Rectal smooth muscle tissue (tissue), 1 donor: ENCODE measurements around the gene STX4.

Experiments
- H3K27ac ChIP-seq: one replicate; pipeline ENCODE4 v1.7.0; 2013; ENCODE audit warnings: low read depth, low read length, inconsistent platforms
- H3K27me3 ChIP-seq: one replicate; pipeline ENCODE4 v1.7.0; 2013; ENCODE audit warnings: low read length; ENCODE audit not compliant: control insufficient read depth, insufficient read depth
- H3K36me3 ChIP-seq: one replicate; pipeline ENCODE4 v1.7.0; 2013; ENCODE audit warnings: low read length; ENCODE audit not compliant: control insufficient read depth, insufficient read depth
- H3K4me1 ChIP-seq: one replicate; pipeline ENCODE4 v1.7.0; 2013; ENCODE audit warnings: low read length; ENCODE audit not compliant: control insufficient read depth, insufficient read depth
- H3K4me3 ChIP-seq: one replicate; pipeline ENCODE4 v1.7.0; 2013; ENCODE audit warnings: low read length
- H3K9ac ChIP-seq: one replicate; pipeline ENCODE4 v1.7.0; 2013; ENCODE audit warnings: low read length

STX4 gene

DNA sequence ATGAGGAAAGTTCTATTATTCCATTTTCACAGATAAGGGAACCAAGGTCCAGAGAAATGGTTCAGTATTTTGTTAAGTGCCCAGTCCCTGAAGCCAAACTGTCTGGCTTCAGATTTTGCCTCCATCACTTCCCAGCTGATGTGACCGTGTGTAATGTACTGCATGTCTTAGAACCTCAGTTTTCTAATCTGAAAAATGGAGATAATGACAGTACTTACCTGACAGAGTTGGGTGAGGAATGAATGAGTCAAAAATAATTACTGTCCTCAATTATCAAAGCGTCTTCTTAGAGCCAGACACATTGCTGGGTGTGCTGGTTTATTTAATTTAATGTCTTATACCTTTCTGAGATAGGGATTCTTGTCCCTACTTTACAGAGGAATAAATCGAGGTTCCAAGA, 34.0 kb downstream of the STX4 start:
- Histone ChIP-seq H3K27me3 (no peaks in the 10 kb centered on the region), H3K36me3 (peaks cover 2% of the 10 kb centered on the region), H3K27ac (no peak overlapping the region), H3K4me1 (peaks cover 5% of the 10 kb centered on the region), H3K4me3 (no peak overlapping the region), H3K9ac (no peak overlapping the region)

- Histone ChIP-seq H3K27me3 (no peaks in the 10 kb centered on the region), H3K9ac (no peak overlapping the region), H3K4me3 (peak overlapping the region; percentile 86), H3K27ac (no peak overlapping the region), H3K4me1 (peaks cover 10% of the 10 kb centered on the region), H3K36me3 (no peaks in the 10 kb centered on the region)
Observed at GRCh38 chr16:31071861-31072260, 38.5 kb downstream of the STX4 start.

DNA sequence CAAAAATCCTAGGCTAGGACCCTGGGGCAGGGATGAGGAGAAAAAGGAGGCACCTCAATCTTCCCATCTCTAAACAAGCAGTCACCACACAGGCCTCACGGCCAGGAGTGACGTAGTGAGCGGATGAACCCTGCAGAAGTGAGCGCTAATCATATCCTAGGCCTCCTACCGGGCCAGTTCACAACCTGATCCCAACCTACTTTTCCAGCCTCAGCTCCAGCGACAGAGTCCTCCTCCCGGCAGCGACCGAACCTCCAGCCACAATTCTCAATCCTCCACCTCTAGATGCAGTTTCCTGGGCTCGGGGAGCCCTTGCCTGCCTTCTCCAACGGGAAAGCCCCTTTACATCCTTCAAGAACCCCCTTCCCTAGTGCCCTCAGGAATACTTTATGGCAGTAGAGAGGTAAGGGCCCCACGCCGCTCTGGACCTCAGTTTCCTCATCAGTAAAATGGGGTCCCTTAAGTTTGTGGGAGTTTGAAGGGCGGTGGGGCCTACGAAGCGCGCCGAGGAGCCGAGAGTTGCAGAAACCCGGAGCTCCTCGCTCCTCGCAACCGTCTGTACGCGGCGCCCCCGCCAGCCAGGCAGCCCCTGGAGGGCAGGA, 39.3 kb downstream of the STX4 start:
- peak overlapping the region; percentile 86 for H3K4me3 ChIP-seq
- peak overlapping the region; percentile 64 for H3K9ac ChIP-seq
- H3K4me1 ChIP-seq, result peaks cover 10% of the 10 kb centered on the region
- H3K27ac ChIP-seq, result peak overlapping the region; percentile 86
- H3K36me3 ChIP-seq, result peaks cover 7% of the 10 kb centered on the region
- H3K27me3 ChIP-seq, result no peaks in the 10 kb centered on the region

DNA sequence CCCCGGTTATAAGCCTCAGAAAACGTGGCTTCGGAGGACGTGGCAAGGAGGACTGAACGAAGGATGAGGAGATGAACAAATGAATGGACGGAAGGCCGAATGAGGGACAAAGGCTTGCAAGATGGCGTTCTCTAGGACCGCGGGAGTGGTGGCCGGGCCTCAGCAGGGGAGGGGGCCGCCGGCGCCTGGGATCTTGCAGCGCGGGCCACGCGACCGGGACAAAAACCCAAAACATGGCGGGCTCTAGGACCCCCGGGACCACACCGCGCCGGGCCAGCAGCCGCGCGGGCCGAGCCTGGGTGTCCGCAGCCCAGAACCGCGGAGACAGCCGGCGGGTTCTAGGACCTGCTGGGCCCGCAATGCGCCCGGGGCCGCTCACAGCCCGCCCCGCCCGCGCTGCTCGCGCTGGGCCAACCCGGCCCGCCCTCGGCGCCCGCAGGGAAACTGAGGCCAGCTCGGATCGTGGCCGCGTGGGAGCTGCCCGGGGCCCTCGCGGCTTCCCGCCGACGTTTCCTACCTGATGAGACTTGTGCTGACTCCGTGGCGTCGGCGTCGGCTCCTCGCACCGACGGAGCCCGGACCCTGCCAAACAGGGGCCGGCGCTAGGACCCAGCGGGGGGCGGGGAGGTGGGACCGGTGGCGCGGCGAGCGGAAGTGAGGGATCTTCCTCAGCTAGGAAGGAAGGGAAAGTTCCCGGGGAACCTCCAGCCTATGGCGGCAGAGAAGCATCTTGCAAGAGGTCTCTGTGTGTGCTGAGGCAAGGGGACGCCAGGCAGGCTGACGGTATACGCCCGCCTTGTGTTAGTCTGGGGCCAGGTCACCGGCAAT, 40.0 kb downstream of the STX4 start:
- Histone ChIP-seq H3K27ac (peak overlapping the region; percentile 86), H3K4me1 (peaks cover 10% of the 10 kb centered on the region), H3K36me3 (peaks cover 13% of the 10 kb centered on the region), H3K4me3 (peak overlapping the region; percentile 86), H3K9ac (peak overlapping the region; percentile 64), H3K27me3 (no peaks in the 10 kb centered on the region)

DNA sequence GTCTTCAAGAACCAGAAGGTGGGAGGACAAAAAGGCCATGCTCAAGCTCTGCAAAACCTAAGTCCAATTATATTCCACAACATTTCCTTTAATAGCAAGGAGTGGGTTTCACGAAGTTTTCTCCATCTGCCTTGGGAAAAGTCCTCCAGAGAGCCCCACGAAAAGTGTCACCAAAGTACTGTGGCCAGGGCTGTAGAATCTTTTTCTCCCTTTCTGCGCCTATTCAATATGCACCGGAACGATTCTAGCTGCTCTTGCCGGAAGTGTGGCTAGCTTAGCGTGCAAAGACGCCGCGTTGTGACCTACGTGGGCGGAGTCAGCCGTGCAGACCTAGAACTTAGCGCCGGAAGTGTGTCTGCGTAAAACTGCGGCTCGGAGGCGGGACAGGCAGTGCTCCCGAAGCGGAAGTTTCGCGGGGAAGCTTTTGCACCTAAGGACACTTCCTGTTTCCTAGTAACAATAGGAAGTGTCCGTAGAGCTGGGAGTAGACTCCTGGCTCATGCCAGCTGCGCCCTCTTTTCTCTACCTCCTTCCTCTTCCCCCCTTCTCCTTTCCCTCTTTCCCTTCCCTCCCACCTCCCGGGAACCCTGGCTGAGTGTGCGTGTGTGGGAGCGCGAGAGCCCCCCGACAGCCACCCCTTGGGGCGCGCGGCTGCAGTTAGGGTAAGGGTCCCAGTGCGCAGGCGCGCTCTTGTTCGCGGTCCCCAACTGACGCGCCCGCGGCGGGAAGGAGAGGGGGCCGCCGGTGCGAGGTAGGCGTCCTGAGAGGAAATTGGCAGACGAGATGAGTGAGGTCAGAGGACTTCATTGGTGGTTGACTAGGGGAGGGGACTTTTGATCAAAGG, 40.8 kb downstream of the STX4 start, which contains the start of the genes ZNF646 and ZNF668:
Gene ZNF646 (plus strand): TSS at position 453 of the 844 bp plus-strand sequence. CDS start 1,903 bp downstream, outside the sequence.
Gene ZNF668 (minus strand): TSS at position 271 of the 844 bp plus-strand sequence. CDS start 9,781 bp downstream, outside the sequence.
- H3K4me1 ChIP-seq, result peaks cover 10% of the 10 kb centered on the region
- H3K36me3 ChIP-seq, result peaks cover 22% of the 10 kb centered on the region

GRCh38 chr16:31074814-31075183, 41.4 kb downstream of the STX4 start:
- Histone ChIP-seq H3K27me3 (no peaks in the 10 kb centered on the region), H3K4me1 (peaks cover 10% of the 10 kb centered on the region), H3K4me3 (peak overlapping the region; percentile 86), H3K9ac (peak overlapping the region; percentile 88), H3K36me3 (peaks cover 28% of the 10 kb centered on the region), H3K27ac (peak overlapping the region; percentile 86)

More for the DNA sequence above, 40.8 kb downstream of the STX4 start, which contains the start of the genes ZNF646 and ZNF668:
- H3K27me3 ChIP-seq, result no peaks in the 10 kb centered on the region
- peak within 1 kb of the TSS; percentile 86 for H3K27ac ChIP-seq
- peak within 1 kb of the TSS; percentile 88 for H3K9ac ChIP-seq
- peak within 1 kb of the TSS; percentile 86 for H3K4me3 ChIP-seq

DNA sequence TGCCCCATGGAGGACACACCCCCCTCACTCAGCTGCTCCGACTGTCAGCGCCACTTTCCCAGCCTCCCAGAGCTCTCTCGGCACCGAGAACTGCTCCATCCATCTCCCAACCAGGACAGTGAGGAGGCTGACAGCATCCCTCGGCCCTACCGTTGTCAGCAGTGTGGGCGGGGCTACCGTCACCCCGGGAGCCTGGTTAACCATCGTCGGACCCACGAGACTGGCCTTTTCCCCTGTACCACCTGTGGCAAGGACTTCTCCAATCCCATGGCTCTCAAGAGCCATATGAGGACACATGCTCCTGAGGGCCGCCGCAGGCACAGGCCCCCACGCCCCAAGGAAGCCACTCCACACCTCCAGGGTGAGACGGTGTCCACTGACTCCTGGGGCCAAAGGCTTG, 43.0 kb downstream of the STX4 start:
- Histone ChIP-seq H3K9ac (no peak overlapping the region), H3K4me3 (no peak overlapping the region), H3K36me3 (peaks cover 40% of the 10 kb centered on the region), H3K4me1 (peaks cover 10% of the 10 kb centered on the region), H3K27ac (no peak overlapping the region), H3K27me3 (no peaks in the 10 kb centered on the region)

DNA sequence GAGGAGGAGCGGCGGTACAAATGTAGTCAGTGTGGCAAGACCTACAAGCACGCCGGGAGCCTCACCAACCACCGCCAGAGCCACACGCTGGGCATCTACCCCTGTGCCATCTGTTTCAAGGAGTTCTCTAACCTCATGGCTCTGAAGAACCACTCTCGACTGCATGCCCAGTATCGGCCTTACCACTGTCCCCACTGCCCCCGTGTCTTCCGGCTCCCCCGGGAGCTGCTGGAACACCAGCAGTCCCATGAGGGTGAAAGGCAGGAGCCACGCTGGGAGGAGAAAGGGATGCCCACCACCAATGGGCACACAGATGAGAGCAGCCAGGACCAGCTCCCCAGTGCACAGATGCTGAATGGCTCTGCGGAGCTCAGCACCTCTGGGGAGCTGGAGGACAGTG, 43.7 kb downstream of the STX4 start:
- H3K27me3 ChIP-seq, result no peaks in the 10 kb centered on the region
- peaks cover 40% of the 10 kb centered on the region for H3K36me3 ChIP-seq
- peaks cover 10% of the 10 kb centered on the region for H3K4me1 ChIP-seq
- no peak overlapping the region for H3K9ac ChIP-seq
- H3K27ac ChIP-seq, result no peak overlapping the region
- no peak overlapping the region for H3K4me3 ChIP-seq

GRCh38 chr16:31077592-31078396, 44.4 kb downstream of the STX4 start:
- H3K4me3 ChIP-seq, result no peak overlapping the region
- H3K27me3 ChIP-seq, result no peaks in the 10 kb centered on the region
- no peak overlapping the region for H3K27ac ChIP-seq
- H3K36me3 ChIP-seq, result peaks cover 40% of the 10 kb centered on the region
- H3K9ac ChIP-seq, result no peak overlapping the region
- peaks cover 3% of the 10 kb centered on the region for H3K4me1 ChIP-seq

DNA sequence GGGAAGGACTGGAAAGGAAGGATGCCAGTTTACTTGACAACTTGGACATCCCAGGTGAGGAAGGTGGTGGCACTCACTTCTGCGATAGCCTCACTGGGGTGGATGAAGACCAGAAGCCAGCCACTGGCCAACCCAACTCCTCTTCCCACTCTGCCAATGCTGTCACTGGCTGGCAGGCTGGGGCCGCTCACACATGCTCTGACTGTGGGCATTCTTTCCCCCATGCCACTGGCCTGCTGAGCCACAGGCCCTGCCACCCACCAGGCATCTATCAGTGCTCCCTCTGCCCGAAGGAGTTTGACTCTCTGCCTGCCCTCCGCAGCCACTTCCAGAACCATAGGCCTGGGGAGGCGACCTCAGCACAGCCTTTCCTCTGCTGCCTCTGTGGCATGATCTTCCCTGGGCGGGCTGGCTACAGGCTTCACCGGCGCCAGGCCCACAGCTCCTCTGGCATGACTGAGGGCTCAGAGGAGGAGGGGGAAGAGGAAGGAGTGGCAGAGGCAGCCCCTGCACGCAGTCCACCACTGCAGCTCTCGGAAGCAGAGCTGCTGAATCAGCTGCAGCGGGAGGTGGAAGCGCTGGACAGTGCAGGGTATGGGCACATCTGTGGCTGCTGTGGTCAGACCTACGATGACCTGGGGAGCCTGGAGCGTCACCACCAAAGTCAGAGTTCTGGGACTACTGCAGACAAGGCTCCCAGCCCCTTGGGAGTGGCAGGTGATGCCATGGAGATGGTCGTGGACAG, 45.4 kb downstream of the STX4 start:
- no peak overlapping the region for H3K4me3 ChIP-seq
- peaks cover 40% of the 10 kb centered on the region for H3K36me3 ChIP-seq
- H3K4me1 ChIP-seq, result peaks cover 3% of the 10 kb centered on the region
- no peaks in the 10 kb centered on the region for H3K27me3 ChIP-seq
- no peak overlapping the region for H3K27ac ChIP-seq
- no peak overlapping the region for H3K9ac ChIP-seq

DNA sequence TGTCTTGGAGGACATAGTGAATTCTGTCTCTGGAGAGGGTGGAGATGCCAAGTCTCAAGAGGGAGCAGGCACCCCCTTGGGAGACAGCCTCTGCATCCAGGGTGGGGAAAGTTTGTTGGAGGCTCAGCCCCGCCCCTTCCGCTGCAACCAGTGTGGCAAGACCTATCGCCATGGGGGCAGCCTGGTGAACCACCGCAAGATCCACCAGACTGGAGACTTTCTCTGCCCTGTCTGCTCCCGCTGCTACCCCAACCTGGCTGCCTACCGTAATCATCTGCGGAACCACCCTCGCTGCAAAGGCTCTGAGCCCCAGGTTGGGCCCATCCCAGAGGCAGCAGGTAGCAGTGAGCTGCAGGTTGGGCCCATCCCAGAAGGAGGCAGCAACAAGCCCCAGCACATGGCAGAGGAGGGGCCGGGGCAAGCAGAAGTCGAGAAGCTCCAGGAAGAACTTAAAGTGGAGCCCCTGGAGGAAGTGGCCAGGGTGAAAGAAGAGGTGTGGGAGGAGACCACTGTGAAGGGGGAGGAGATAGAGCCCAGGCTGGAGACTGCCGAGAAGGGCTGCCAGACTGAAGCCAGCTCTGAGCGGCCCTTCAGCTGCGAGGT, 46.1 kb downstream of the STX4 start:
- H3K27me3 ChIP-seq, result no peaks in the 10 kb centered on the region
- no peak overlapping the region for H3K4me3 ChIP-seq
- no peak overlapping the region for H3K27ac ChIP-seq
- no peak overlapping the region for H3K9ac ChIP-seq
- peaks cover 3% of the 10 kb centered on the region for H3K4me1 ChIP-seq
- H3K36me3 ChIP-seq, result peaks cover 45% of the 10 kb centered on the region
